Activated naive CD4-positive, alpha-beta T cell (primary cell): ENCODE results near the gene PARD3.

Experiments used
- DNase-seq, 4 experiments: peaks; one replicate each; lab custom pipeline; 2025; lab: John Stamatoyannopoulos, UW

PARD3 gene

DNA sequence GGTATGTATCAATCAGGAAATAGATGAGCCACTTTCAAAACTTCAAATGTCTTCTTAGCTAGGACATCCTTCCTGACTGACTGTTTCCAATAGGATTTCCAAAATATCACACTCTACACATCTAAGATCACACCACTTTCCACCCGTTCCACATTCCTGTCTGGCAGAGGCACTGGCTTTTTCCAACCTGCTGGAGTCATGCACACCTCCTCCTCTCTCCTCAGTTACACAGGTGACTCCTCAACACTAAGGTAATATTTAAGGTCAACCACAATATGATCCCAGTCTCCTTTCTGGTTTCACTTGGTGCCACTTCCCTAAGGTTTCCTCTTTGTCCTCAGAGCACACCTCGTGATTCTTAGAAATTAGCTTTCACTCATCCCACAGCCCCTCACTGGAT is 196.5 kb downstream of the PARD3 start:
- DNase-seq: no peak

DNA sequence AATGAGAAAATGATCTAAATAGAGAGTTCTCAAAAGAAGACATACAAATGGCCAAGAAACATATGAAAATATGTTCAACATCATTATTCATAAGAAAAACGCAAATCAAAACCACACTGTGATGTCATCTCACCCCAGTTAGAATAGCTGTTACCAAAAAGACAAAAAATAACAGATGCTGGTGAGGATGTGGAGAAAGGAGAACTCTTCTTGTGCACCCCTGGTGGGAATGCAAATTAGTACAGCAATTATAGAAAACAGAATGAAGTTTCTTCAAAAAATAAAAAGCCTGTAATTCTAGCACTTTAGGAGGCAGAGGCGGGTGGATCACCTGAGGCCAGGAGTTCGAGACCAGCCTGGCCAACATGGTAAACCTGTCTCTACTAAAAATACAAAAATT is 199.3 kb downstream of the PARD3 start:
- no peak for DNase-seq

DNA sequence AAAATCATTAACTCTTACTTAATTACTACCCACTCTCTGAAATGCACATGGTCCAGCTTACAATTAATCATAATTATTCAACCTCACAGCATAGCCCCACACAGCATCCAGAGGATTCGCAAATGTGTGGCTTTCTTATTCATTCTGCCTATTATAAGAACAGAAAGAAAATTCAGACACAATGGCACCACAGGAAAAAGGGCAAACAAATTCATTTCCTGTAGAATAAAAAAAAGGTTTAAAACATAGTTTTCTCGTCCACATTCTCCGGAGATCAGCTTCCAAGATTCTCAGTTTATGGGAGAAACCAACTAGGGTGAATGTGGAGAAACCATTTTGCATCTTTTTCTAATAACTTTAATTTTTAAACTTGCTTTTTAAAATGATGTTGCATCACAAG is 201.6 kb downstream of the PARD3 start:
- DNase-seq: no peak

DNA sequence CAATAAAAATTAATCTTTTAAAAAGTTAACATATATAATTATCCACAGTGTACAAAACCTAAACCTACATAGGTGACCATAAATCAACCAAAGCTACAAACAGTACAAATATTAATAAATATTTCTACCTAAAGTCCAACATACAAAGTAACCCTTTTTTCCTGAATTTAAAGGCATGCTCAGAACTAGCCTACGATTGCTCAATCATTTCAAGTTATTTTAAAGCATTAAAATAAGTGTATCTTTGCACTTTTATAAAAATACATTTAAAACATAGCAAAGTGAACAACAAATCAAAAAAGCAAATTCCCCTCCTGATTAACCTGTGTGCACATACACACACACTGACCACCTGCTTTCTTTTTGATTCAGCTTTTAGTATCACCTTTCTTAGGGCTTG is 202.2 kb downstream of the PARD3 start:
- DNase-seq: no peak

DNA sequence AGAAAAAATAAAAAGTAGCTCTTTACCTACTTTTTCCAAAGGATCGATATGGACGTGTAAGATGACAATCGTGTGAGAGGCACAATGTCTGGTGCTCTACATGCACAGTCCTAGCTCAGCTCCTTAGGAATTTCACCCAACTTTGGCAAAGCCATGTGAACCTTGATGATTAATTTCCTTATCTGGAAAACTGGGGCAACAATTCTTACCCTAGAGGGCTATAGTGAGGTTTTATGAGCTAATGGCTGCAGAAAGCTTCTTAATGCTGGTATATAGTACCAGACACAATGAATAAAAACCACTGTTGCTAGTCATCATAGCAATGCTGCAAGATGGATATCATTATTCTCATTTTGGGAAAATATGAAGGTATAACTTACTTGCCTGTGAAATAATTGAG is 202.7 kb downstream of the PARD3 start:
- no peak for DNase-seq

DNA sequence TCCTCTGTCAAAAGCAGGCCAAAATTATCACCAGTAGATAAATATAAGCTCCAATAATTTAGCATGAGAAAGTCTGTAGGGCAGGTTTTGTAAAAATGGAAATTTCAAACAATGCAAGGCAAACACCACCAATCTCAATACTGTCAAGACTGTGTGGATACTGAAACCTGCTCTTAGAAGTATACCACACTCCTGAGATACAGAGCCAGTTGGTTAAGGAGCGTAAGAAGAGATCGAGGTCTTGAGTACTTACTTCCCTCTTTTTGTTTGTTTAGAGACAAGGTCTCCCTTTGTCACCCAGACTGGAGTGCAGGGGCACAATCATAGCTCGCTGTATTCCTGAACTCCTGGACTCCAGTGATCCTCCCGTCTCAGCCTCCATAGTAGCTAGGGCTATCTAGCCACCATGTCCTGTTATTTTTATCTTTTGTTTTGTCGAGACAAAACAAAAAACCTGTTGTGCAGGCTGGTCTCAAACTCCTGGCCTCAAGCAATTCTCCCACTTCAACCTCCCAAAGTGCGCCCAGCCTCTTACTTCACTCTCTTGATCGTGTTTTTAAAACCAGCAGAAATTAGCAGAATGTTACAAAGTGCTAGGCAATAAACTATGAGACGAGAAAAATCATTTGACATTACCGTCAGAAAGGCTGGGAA is 205.7 kb downstream of the PARD3 start:
- DNase-seq: no peak

GRCh38 chr10:34607894-34608293 is 207.2 kb downstream of the PARD3 start:
- no peak for DNase-seq

GRCh38 chr10:34606890-34607289 is 208.2 kb downstream of the PARD3 start:
- DNase-seq: no peak

DNA sequence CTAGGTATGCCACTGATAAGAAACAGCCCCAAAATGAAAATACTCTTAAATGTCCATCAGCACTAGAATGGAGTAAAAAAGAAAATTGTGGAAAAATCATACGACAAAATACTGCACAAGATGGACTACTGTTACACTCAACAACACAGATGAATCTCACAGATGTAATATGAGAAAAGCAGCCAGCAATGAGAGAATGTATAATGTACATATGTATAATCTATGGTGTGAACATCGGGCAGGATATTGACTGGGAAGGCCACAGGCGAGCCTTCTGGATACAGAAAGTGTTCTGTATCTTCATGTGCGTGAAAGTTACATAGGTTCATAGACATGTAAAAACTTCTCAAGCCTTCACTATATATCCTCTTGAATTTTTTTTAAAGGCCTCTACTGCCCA is 212.6 kb downstream of the PARD3 start:
- DNase-seq: no peak

DNA sequence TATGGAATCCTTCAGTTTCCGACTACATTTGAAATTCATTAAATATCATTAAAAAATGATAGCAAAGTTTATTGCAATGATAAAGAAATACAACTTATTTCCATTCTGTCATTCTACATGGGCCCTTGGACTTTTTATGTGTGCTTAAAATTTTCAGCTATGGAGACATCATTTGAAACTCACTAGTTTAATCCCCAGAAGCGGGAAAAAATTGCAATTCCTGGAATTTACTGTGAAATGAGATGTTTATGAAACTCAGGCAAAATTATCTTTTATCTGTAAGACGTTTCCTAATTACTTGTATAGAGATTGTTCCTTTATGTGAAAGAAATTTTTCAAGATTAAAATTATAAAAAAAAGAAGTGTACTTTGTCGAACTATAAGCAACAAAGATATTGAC is 213.4 kb downstream of the PARD3 start:
- DNase-seq: no peak

DNA sequence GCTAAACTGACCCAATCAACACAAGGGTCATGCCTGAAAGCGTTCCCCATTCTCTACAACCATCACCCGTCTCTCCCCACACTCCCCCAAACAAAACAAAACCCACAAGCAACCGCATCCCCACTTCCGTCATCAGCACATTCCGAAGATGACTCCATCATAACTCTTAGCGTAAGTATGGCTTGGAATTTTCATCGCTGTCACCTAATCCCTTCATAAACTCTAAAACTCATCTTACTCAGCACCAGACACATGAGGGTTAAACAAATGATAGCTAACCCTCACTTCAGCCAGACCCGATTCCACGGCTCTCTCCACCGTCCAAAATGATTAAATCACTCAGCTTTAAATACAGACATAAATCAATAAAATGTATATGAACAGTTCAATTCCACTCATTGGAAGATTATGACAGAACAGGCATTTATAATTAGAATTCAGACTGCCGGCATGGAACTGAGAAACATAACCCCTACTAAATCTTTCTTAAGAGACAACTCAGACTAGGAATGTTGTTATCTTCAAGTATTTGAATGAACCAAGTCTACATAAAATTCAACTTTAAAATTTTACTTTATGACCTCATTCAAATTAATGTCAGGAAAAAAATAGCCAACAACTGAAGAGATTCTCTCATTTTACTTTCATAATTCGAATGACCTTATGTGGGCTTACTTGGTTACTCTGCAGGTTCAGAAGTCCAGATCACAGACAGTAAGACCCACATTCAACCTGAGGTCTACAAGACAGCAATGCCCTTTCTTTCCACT is 215.9 kb downstream of the PARD3 start:
- no peak for DNase-seq

- DNase-seq: no peak
Observed at GRCh38 chr10:34596351-34596750, 218.7 kb downstream of the PARD3 start.

GRCh38 chr10:34593930-34594329 is 221.2 kb downstream of the PARD3 start:
- no peak for DNase-seq

GRCh38 chr10:34593374-34593890 is 221.7 kb downstream of the PARD3 start:
- no peak for DNase-seq

GRCh38 chr10:34590793-34591192 is 224.3 kb downstream of the PARD3 start:
- no peak for DNase-seq

DNA sequence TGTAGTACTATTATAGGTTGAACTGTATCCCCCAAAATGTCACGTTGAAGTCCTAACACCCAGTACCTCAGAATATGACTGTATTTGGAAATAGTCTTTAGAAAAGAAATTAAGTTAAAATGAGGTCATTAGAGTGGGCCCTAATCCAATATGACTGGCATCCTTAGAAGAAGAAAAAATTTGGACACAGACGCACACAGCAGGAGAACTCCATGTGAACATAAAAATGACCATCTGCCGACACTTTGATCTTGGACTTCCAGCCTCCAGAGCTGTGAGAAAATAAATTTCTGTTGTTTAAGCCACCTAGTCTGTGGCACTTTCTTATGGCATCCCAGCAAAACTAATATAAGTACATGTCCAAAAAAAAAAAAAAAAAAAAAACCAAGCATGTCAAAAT is 225.8 kb downstream of the PARD3 start:
- no peak for DNase-seq

- DNase-seq: no peak
Observed at GRCh38 chr10:34587680-34588019, 227.4 kb downstream of the PARD3 start.

DNA sequence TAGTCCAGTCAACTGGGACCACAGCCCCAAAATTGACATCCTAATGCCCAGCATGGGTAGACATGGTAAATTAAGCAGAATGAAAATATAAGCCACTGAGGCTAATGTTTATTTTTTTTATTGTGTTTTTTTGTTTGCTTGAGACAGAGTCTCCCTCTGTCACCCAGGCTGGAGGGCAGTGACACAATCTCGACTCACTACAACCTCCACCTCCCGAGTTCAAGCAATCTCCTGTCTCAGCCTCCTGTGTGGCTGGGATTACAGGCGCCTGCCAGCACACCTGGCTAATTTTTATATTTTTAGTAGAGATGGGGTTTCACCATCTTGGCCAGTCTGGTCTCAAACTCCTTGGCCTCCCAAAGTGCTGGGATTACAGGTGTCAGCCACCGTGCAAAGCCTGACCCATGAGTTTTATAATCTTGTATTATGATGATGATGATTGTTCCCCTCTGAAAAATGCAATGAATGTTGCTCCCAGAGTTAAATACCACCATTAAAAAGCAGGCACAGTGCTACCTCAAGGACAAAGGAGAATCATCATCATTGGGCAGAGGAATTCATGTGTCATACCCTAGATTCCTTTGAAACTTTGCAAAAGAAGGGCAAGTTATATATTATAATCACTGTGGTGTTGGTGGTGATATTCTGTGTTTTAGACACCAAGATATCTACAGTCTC is 228.0 kb downstream of the PARD3 start:
- DNase-seq: no peak

GRCh38 chr10:34585422-34586112 is 229.5 kb downstream of the PARD3 start:
- no peak for DNase-seq

- DNase-seq: no peak
Observed at GRCh38 chr10:34584164-34584563, 230.9 kb downstream of the PARD3 start.

- DNase-seq: no peak
Observed at GRCh38 chr10:34581801-34582532, 233.1 kb downstream of the PARD3 start.

- DNase-seq: no peak
Observed at GRCh38 chr10:34580643-34581042, 234.5 kb downstream of the PARD3 start.
